ENCODE results near the gene SDC4. TPM values are rescaled to one million over a fixed set of nuclear protein-coding genes. Genes with fewer than 3 reads are reported as not detected.

Gene SDC4
- total RNA-seq, 2 donors from 2014 or later: 93.5 to 108 TPM

GRCh38 chr20:45342855-45343531 lies 5.2 kb downstream of the SDC4 start:
- Histone ChIP-seq H3K4me1 (ENCODE audit: control insufficient read depth in 1 of 2, low read depth in 2 of 2) (peaks cover 54 to 94% of the 10 kb centered on the region in 2 donors), H3K27ac (peak overlapping the region; percentile 93 to 96), H3K27me3 (replicated peaks; ENCODE audit: insufficient read depth) (no peaks in the 10 kb centered on the region), H3K9me3 (no peaks in the 10 kb centered on the region), H3K36me3 (no peaks in the 10 kb centered on the region), H3K4me3 (peak overlapping the region; percentile 85)
- DNase-seq (ENCODE audit: low spot score) (no peak), ATAC-seq (ENCODE audit: insufficient number of reproducible peaks, low FRiP score, low read depth) (no peak)
- TF ChIP-seq CTCF (IDR thresholded peaks at IDR 0.05): no peak

- TF ChIP-seq CTCF (IDR thresholded peaks at IDR 0.05): no peak
- peak overlapping the region; percentile 93 to 96 for H3K27ac ChIP-seq
- DNase-seq (ENCODE audit: low spot score): no peak
- H3K27me3 ChIP-seq (replicated peaks; ENCODE audit: insufficient read depth): no peaks in the 10 kb centered on the region
- H3K36me3 ChIP-seq: no peaks in the 10 kb centered on the region
- peak; percentile 29 for ATAC-seq (ENCODE audit: insufficient number of reproducible peaks, low FRiP score, low read depth)
- peaks cover 62 to 99% of the 10 kb centered on the region in 2 donors for H3K4me1 ChIP-seq (ENCODE audit: control insufficient read depth in 1 of 2, low read depth in 2 of 2)
- peak overlapping the region; percentile 56 for H3K4me3 ChIP-seq
- no peaks in the 10 kb centered on the region for H3K9me3 ChIP-seq
Measured at GRCh38 chr20:45341939-45342854, 6.0 kb downstream of the SDC4 start.

GRCh38 chr20:45341579-45341938 lies 6.7 kb downstream of the SDC4 start:
- Histone ChIP-seq H3K36me3 (no peaks in the 10 kb centered on the region), H3K9me3 (no peaks in the 10 kb centered on the region), H3K4me1 (ENCODE audit: control insufficient read depth in 1 of 2, low read depth in 2 of 2) (peaks cover 66 to 99% of the 10 kb centered on the region in 2 donors), H3K4me3 (peak overlapping the region; percentile 56), H3K27ac (peak overlapping the region; percentile 93 to 96), H3K27me3 (replicated peaks; ENCODE audit: insufficient read depth) (no peaks in the 10 kb centered on the region)
- DNase-seq (ENCODE audit: low spot score): no peak
- ATAC-seq (ENCODE audit: insufficient number of reproducible peaks, low FRiP score, low read depth): no peak
- no peak for TF ChIP-seq CTCF (IDR thresholded peaks at IDR 0.05)

- H3K27ac ChIP-seq: peak overlapping the region; percentile 93 to 96
- no peaks in the 10 kb centered on the region for H3K36me3 ChIP-seq
- TF ChIP-seq CTCF (IDR thresholded peaks at IDR 0.05): no peak
- DNase-seq (ENCODE audit: low spot score): no peak
- no peaks in the 10 kb centered on the region for H3K27me3 ChIP-seq (replicated peaks; ENCODE audit: insufficient read depth)
- no peaks in the 10 kb centered on the region for H3K9me3 ChIP-seq
- H3K4me1 ChIP-seq (ENCODE audit: control insufficient read depth in 1 of 2, low read depth in 2 of 2): peaks cover 68 to 99% of the 10 kb centered on the region in 2 donors
- ATAC-seq (ENCODE audit: insufficient number of reproducible peaks, low FRiP score, low read depth): no peak
- no peak overlapping the region for H3K4me3 ChIP-seq
Measured at GRCh38 chr20:45340951-45341350, 7.3 kb downstream of the SDC4 start.

- H3K27ac ChIP-seq: peak overlapping the region; percentile 93 to 96
- no peak for TF ChIP-seq CTCF (IDR thresholded peaks at IDR 0.05)
- no peaks in the 10 kb centered on the region for H3K36me3 ChIP-seq
- ATAC-seq (ENCODE audit: insufficient number of reproducible peaks, low FRiP score, low read depth): no peak
- no peak for DNase-seq (ENCODE audit: low spot score)
- H3K9me3 ChIP-seq: no peaks in the 10 kb centered on the region
- no peaks in the 10 kb centered on the region for H3K27me3 ChIP-seq (replicated peaks; ENCODE audit: insufficient read depth)
- no peak overlapping the region for H3K4me3 ChIP-seq
- peaks cover 66 to 98% of the 10 kb centered on the region in 2 donors for H3K4me1 ChIP-seq (ENCODE audit: control insufficient read depth in 1 of 2, low read depth in 2 of 2)
Measured at GRCh38 chr20:45340236-45340847, 7.9 kb downstream of the SDC4 start.

Data from thoracic aorta (tissue), 2 donors.